Trophoblast cell (in vitro differentiated cells and primary cell): ENCODE measurements around the gene RHCE.

Source experiments
- DNase-seq, 2 donors: peaks; one replicate each; pipeline ENCODE4 v3.0.0-alpha.2; 2016
- H2AFZ ChIP-seq: 2 replicates; pipeline ENCODE4 v1.6.1; 2013; ENCODE audit warnings: low read length, moderate library complexity, mild to moderate bottlenecking; ENCODE audit not compliant: insufficient read depth, poor library complexity
- H2AK5ac ChIP-seq: 2 replicates; pipeline ENCODE4 v1.6.1; 2013; ENCODE audit warnings: mild to moderate bottlenecking, low read length
- H2BK120ac ChIP-seq: 2 replicates; pipeline ENCODE4 v1.6.1; 2013; ENCODE audit warnings: low read length, mild to moderate bottlenecking, moderate library complexity; ENCODE audit not compliant: insufficient read depth, poor library complexity
- H2BK12ac ChIP-seq: 2 replicates; pipeline ENCODE4 v1.6.1; 2013; ENCODE audit warnings: mild to moderate bottlenecking, low read length, moderate library complexity
- H2BK5ac ChIP-seq: 2 replicates; pipeline ENCODE4 v1.6.1; 2013; ENCODE audit warnings: low read length, low read depth, moderate library complexity, mild to moderate bottlenecking; ENCODE audit not compliant: poor library complexity
- H3K14ac ChIP-seq: 2 replicates; pipeline ENCODE4 v1.6.1; 2013; ENCODE audit warnings: mild to moderate bottlenecking, low read length
- H3K18ac ChIP-seq: 2 replicates; pipeline ENCODE4 v1.6.1; 2013; ENCODE audit warnings: mild to moderate bottlenecking, low read length
- H3K23ac ChIP-seq: 2 replicates; pipeline ENCODE4 v1.6.1; 2013; ENCODE audit warnings: low read length
- H3K27ac ChIP-seq: 2 replicates; pipeline ENCODE4 v1.5.1; 2013; ENCODE audit warnings: low read depth, mild to moderate bottlenecking, inconsistent platforms, low read length, moderate library complexity
- H3K27me3 ChIP-seq: 2 replicates; pipeline ENCODE4 v1.6.1; 2013; ENCODE audit warnings: inconsistent platforms, mild to moderate bottlenecking, low read length, moderate library complexity; ENCODE audit not compliant: insufficient read depth
- H3K36me3 ChIP-seq, 2 experiments: 1 replicate in 1 of 2; 2 replicates in 1 of 2; pipeline ENCODE4 v1.6.1; 2013; ENCODE audit warnings: low read length in 2 of 2, mild to moderate bottlenecking in 2 of 2, moderate library complexity in 1 of 2; ENCODE audit not compliant: insufficient read depth in 2 of 2, control insufficient read depth in 1 of 2
- H3K4ac ChIP-seq: 2 replicates; pipeline ENCODE4 v1.6.1; 2013; ENCODE audit warnings: low read depth, mild to moderate bottlenecking, low read length, moderate library complexity
- H3K4me1 ChIP-seq, 2 experiments: 1 replicate in 1 of 2; 2 replicates in 1 of 2; pipeline ENCODE4 v1.6.1; 2013; ENCODE audit warnings: low read length in 2 of 2, mild to moderate bottlenecking in 2 of 2, moderate library complexity in 1 of 2; ENCODE audit not compliant: insufficient read depth in 2 of 2, control insufficient read depth in 1 of 2
- H3K4me2 ChIP-seq: 2 replicates; pipeline ENCODE4 v1.6.1; 2013; ENCODE audit warnings: inconsistent platforms, mild to moderate bottlenecking, low read length, moderate library complexity
- H3K4me3 ChIP-seq: 2 replicates; pipeline ENCODE4 v1.5.1; 2013; ENCODE audit warnings: mild to moderate bottlenecking, low read depth, low read length, inconsistent platforms
- H3K79me1 ChIP-seq: one replicate; pipeline ENCODE4 v1.6.1; 2013; ENCODE audit warnings: low read length
- H3K79me2 ChIP-seq: 2 replicates; pipeline ENCODE4 v1.6.1; 2013; ENCODE audit warnings: low read length, mild to moderate bottlenecking; ENCODE audit not compliant: control insufficient read depth, insufficient read depth, poor library complexity
- H3K9ac ChIP-seq: 2 replicates; pipeline ENCODE4 v1.6.1; 2013; ENCODE audit warnings: mild to moderate bottlenecking, low read length
- H3K9me3 ChIP-seq: 2 replicates; pipeline ENCODE4 v1.6.1; 2013; ENCODE audit warnings: low read depth, mild to moderate bottlenecking, control low read depth, inconsistent platforms, low read length; ENCODE audit not compliant: insufficient read depth
- H4K12ac ChIP-seq: 2 replicates; pipeline ENCODE4 v1.6.1; 2013; ENCODE audit warnings: low read depth, mild to moderate bottlenecking, low read length, moderate library complexity
- H4K8ac ChIP-seq: 2 replicates; pipeline ENCODE4 v1.6.1; 2013; ENCODE audit warnings: low read depth, mild to moderate bottlenecking, low read length, moderate library complexity
- H4K91ac ChIP-seq: one replicate; pipeline ENCODE4 v1.6.1; 2013; ENCODE audit warnings: low read depth, mild to moderate bottlenecking, low read length, moderate library complexity
- WGBS: extraction: QIAGEN DNeasy Blood & Tissue Kit; methylation state at CpG from one replicate; pipeline ENCODE4 v1.1.7; 2013; ENCODE audit warnings: missing lambda C conversion rate; ENCODE audit not compliant: insufficient read length, insufficient coverage; ENCODE audit errors: extremely low coverage; 5-methylcytosine and 5-hydroxymethylcytosine counted together

The RHCE gene

GRCh38 chr1:25460020-25460419 lies 39.4 kb upstream of the RHCE start:
- no peaks in the 10 kb centered on the region for H3K79me2 ChIP-seq
- peaks cover 7 to 23% of the 10 kb centered on the region in 2 experiments for H3K36me3 ChIP-seq
- H4K91ac ChIP-seq = no peak overlapping the region
- no peak overlapping the region for H2BK120ac ChIP-seq
- no peaks in the 10 kb centered on the region for H3K9me3 ChIP-seq
- no CpG with 5 or more reads among the region's 3 CpGs for WGBS
- H3K79me1 ChIP-seq = no peaks in the 10 kb centered on the region
- no peak overlapping the region for H2AFZ ChIP-seq
- H3K4me1 ChIP-seq = no peaks in the 10 kb centered on the region
- H3K27me3 ChIP-seq = no peaks in the 10 kb centered on the region
- H3K4ac ChIP-seq = no peak overlapping the region
- H3K9ac ChIP-seq = no peak overlapping the region
- H3K4me2 ChIP-seq = no peak overlapping the region
- no peak overlapping the region for H3K14ac ChIP-seq
- H2BK12ac ChIP-seq = no peak overlapping the region
- no peak overlapping the region for H3K4me3 ChIP-seq
- H4K8ac ChIP-seq = no peak overlapping the region
- DNase-seq = no peak
- H4K12ac ChIP-seq = no peak overlapping the region
- H3K23ac ChIP-seq = no peak overlapping the region
- H2AK5ac ChIP-seq = no peak overlapping the region
- H3K18ac ChIP-seq = no peak overlapping the region
- H2BK5ac ChIP-seq = no peak overlapping the region
- no peak overlapping the region for H3K27ac ChIP-seq

- WGBS = no CpG with 5 or more reads among the region's 7 CpGs
- no peak overlapping the region for H2AFZ ChIP-seq
These were observed 38.1 kb upstream of the RHCE start for GRCh38 chr1:25458541-25459298.

GRCh38 chr1:25456502-25456901 lies 35.9 kb upstream of the RHCE start:
- Histone ChIP-seq H3K27ac (no peak overlapping the region), H3K23ac (no peak overlapping the region), H3K4me2 (no peak overlapping the region), H3K4me1 (no peaks in the 10 kb centered on the region), H2BK120ac (no peak overlapping the region), H3K4ac (no peak overlapping the region), H4K8ac (no peak overlapping the region), H3K9me3 (no peaks in the 10 kb centered on the region), H3K14ac (no peak overlapping the region), H2BK5ac (no peak overlapping the region), H2BK12ac (no peak overlapping the region), H3K18ac (no peak overlapping the region), H3K4me3 (no peak overlapping the region), H3K9ac (no peak overlapping the region), H3K79me1 (no peaks in the 10 kb centered on the region), H3K27me3 (no peaks in the 10 kb centered on the region), H2AK5ac (no peak overlapping the region), H3K79me2 (no peaks in the 10 kb centered on the region), H4K91ac (no peak overlapping the region), H2AFZ (no peak overlapping the region), H3K36me3 (peaks cover 7 to 19% of the 10 kb centered on the region in 2 experiments), H4K12ac (no peak overlapping the region)
- WGBS = no CpG with 5 or more reads among the region's 4 CpGs
- DNase-seq = no peak

More at GRCh38 chr1:25458541-25459298, 38.1 kb upstream of the RHCE start:
- H3K9me3 ChIP-seq = no peaks in the 10 kb centered on the region
- no peak overlapping the region for H4K12ac ChIP-seq
- H3K27ac ChIP-seq = no peak overlapping the region
- no peak overlapping the region for H3K14ac ChIP-seq
- no peak overlapping the region for H4K91ac ChIP-seq
- H3K36me3 ChIP-seq = peaks cover 9 to 25% of the 10 kb centered on the region in 2 experiments
- no peak overlapping the region for H3K4ac ChIP-seq
- no peak overlapping the region for H2BK12ac ChIP-seq
- no peaks in the 10 kb centered on the region for H3K79me1 ChIP-seq
- no peaks in the 10 kb centered on the region for H3K27me3 ChIP-seq
- no peak overlapping the region for H2BK120ac ChIP-seq
- H3K4me1 ChIP-seq = no peaks in the 10 kb centered on the region
- H3K4me3 ChIP-seq = no peak overlapping the region
- H3K23ac ChIP-seq = no peak overlapping the region
- H2AK5ac ChIP-seq = no peak overlapping the region
- H4K8ac ChIP-seq = no peak overlapping the region
- no peak overlapping the region for H2BK5ac ChIP-seq
- peak; percentile 68 to 87 for DNase-seq
- no peak overlapping the region for H3K4me2 ChIP-seq
- H3K79me2 ChIP-seq = no peaks in the 10 kb centered on the region
- H3K9ac ChIP-seq = no peak overlapping the region
- no peak overlapping the region for H3K18ac ChIP-seq

GRCh38 chr1:25451908-25452307 lies 31.3 kb upstream of the RHCE start:
- no peaks in the 10 kb centered on the region for H3K27me3 ChIP-seq
- H3K36me3 ChIP-seq = peaks cover 5 to 9% of the 10 kb centered on the region in 2 experiments
- DNase-seq = no peak
- H2BK5ac ChIP-seq = no peak overlapping the region
- no peaks in the 10 kb centered on the region for H3K79me2 ChIP-seq
- no CpG with 5 or more reads among the region's 3 CpGs for WGBS
- H4K8ac ChIP-seq = no peak overlapping the region
- H3K27ac ChIP-seq = no peak overlapping the region
- H2BK12ac ChIP-seq = no peak overlapping the region
- H2AFZ ChIP-seq = no peak overlapping the region
- H3K4ac ChIP-seq = no peak overlapping the region
- H3K4me1 ChIP-seq = no peaks in the 10 kb centered on the region
- H3K14ac ChIP-seq = no peak overlapping the region
- H4K91ac ChIP-seq = no peak overlapping the region
- no peak overlapping the region for H3K4me3 ChIP-seq
- no peak overlapping the region for H3K9ac ChIP-seq
- H3K23ac ChIP-seq = no peak overlapping the region
- H2AK5ac ChIP-seq = no peak overlapping the region
- H4K12ac ChIP-seq = no peak overlapping the region
- no peak overlapping the region for H3K18ac ChIP-seq
- H3K79me1 ChIP-seq = no peaks in the 10 kb centered on the region
- no peak overlapping the region for H3K4me2 ChIP-seq
- H2BK120ac ChIP-seq = no peak overlapping the region
- H3K9me3 ChIP-seq = no peaks in the 10 kb centered on the region
